ENCODE results near the gene CERS3. TPM values are rescaled to one million over a fixed set of nuclear protein-coding genes. Genes with fewer than 3 reads are reported as not detected.
A peak's percentile ranks its signal among the peaks of the same experiment; 100 is the strongest.

Gene CERS3
- total RNA-seq, 1 donor from 2014 or later: 0.09 TPM

- intact Hi-C loops (cut with micrococcal nuclease): no loop called here
- no peaks in the 10 kb centered on the region for H3K27me3 Mint-ChIP-seq (ENCODE audit: low read depth)
- DNase-seq (ENCODE audit: low spot score): no peak
- H3K4me3 Mint-ChIP-seq (ENCODE audit: low read depth): no peak overlapping the region
- H3K27ac Mint-ChIP-seq: no peak overlapping the region
- H3K36me3 Mint-ChIP-seq (ENCODE audit: low read depth): no peaks in the 10 kb centered on the region
- peaks cover 14% of the 10 kb centered on the region for H3K9me3 Mint-ChIP-seq
- no peaks in the 10 kb centered on the region for H3K4me1 Mint-ChIP-seq (ENCODE audit: low read depth)
Observed at GRCh38 chr15:100385300-100386050, 143.3 kb downstream of the CERS3 start.

DNA sequence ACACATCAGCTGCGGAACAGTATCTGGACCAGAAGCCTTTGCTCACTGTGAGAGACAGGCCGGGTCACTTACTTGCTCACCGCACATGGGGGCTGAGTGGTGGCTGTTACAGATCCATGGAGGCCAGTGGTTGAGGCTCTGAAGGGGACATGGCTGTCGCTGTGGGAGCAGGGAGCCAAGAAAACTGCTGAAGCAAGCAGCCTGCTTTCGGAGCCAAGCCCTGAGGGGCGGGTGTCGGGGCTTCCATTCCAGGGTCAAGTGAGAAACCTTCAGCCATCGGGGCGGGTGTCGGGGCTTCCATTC, 144.7 kb downstream of the CERS3 start:
- H3K36me3 Mint-ChIP-seq (ENCODE audit: low read depth): no peaks in the 10 kb centered on the region
- no peaks in the 10 kb centered on the region for H3K27me3 Mint-ChIP-seq (ENCODE audit: low read depth)
- H3K4me1 Mint-ChIP-seq (ENCODE audit: low read depth): no peaks in the 10 kb centered on the region
- H3K9me3 Mint-ChIP-seq: peaks cover 14% of the 10 kb centered on the region
- no peak for DNase-seq (ENCODE audit: low spot score)
- no peak overlapping the region for H3K27ac Mint-ChIP-seq
- no peak overlapping the region for H3K4me3 Mint-ChIP-seq (ENCODE audit: low read depth)
- intact Hi-C loops (cut with micrococcal nuclease): no loop called here

DNA sequence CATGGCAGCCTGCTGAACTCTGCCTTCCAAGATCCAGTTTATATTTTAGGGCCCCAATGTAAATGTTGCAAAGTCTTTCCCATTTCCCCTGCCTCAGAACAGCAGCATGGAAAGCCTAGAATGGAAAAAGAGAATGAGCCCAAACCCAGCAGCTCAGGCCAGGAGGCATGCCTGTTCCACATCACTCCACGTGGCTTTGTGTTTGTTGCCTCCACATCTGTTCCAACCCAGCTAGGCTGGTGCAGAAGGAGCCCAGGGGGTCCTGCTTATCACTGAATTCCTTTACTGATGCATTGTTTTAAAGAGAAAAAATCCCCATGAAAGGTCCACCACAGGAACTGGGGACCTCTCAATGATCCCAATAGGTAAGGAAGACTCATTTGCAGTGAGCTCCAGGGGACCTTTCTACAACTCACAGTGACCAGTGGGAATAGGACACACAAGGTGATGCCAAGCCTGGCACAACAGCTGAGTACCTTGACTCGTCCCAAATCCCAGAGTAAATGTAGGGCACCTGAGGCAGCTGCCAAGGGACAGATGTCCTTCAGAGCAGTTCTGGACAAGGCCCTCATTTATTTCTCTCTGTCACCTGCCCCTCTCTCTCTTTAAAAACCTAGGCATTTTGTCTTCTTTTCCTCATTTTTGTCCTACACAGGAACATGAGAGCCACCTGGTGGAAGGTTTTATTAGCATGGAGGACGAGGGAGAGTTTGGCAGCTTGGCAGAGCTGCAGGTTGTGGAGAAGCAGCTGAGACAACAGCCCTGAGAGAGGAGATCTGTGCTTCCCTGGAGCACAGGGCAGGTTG, 145.2 kb downstream of the CERS3 start:
- Mint-ChIP-seq H3K9me3 (peaks cover 14% of the 10 kb centered on the region), H3K36me3 (ENCODE audit: low read depth) (no peaks in the 10 kb centered on the region), H3K4me3 (ENCODE audit: low read depth) (no peak overlapping the region), H3K27ac (no peak overlapping the region), H3K4me1 (ENCODE audit: low read depth) (no peaks in the 10 kb centered on the region), H3K27me3 (ENCODE audit: low read depth) (no peaks in the 10 kb centered on the region)
- no peak for DNase-seq (ENCODE audit: low spot score)
- intact Hi-C loops (cut with micrococcal nuclease): no loop called here

- Mint-ChIP-seq H3K4me3 (ENCODE audit: low read depth) (no peak overlapping the region), H3K4me1 (ENCODE audit: low read depth) (no peaks in the 10 kb centered on the region), H3K27ac (no peak overlapping the region), H3K36me3 (ENCODE audit: low read depth) (peaks cover 3% of the 10 kb centered on the region), H3K9me3 (peaks cover 8% of the 10 kb centered on the region), H3K27me3 (ENCODE audit: low read depth) (peaks cover 33% of the 10 kb centered on the region)
- intact Hi-C loops (cut with micrococcal nuclease): no loop called here
- no peak for DNase-seq (ENCODE audit: low spot score)
Observed at GRCh38 chr15:100373942-100374341, 154.8 kb downstream of the CERS3 start.

- no peak overlapping the region for H3K27ac Mint-ChIP-seq
- peaks cover 8% of the 10 kb centered on the region for H3K9me3 Mint-ChIP-seq
- peaks cover 3% of the 10 kb centered on the region for H3K36me3 Mint-ChIP-seq (ENCODE audit: low read depth)
- peaks cover 33% of the 10 kb centered on the region for H3K27me3 Mint-ChIP-seq (ENCODE audit: low read depth)
- no peak for DNase-seq (ENCODE audit: low spot score)
- H3K4me1 Mint-ChIP-seq (ENCODE audit: low read depth): no peaks in the 10 kb centered on the region
- intact Hi-C loops (cut with micrococcal nuclease): no loop called here
- no peak overlapping the region for H3K4me3 Mint-ChIP-seq (ENCODE audit: low read depth)
Observed at GRCh38 chr15:100373120-100373896, 155.4 kb downstream of the CERS3 start.

DNA sequence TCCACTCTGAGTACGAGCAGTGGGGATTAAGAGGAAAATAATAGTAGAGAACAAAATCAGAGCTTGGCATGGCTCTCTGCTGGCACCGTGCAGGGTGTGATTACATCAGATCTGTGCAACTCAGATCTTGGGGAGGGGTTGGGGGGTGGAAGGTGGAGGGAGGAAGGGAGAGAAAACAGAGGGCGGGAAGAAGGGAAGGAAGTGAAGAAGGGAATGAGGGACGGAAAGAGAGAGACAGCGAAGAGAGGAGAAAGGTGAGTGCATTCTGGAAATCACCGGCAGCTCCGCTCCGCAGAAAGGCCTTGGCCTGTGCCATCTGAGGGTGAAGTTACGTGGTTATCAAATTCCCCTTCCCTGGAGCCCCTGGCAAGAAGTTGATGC, 156.0 kb downstream of the CERS3 start:
- no peak overlapping the region for H3K4me3 Mint-ChIP-seq (ENCODE audit: low read depth)
- peaks cover 8% of the 10 kb centered on the region for H3K9me3 Mint-ChIP-seq

DNA sequence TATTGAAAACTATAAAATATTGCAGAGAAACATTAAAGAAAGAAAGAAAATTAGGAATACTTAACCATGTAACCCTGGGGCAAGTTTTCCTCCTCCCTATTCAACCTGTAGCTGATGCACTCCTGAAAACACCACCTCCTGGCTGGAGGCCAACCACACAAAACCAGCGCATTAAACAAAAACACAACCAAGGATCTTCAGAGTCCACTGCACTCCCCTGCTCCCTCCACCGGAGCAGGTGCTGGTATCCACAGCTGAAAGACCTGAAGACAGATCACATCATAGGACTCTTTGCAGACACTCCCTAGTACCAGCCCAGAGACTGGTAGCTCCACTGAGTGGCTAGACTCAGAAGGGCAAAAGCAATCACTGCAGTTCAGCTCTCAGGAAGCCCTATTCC, 173.4 kb downstream of the CERS3 start:
- H3K27ac Mint-ChIP-seq: no peak overlapping the region
- intact Hi-C loops (cut with micrococcal nuclease): no loop called here
- peaks cover 4% of the 10 kb centered on the region for H3K4me1 Mint-ChIP-seq (ENCODE audit: low read depth)
- no peak for DNase-seq (ENCODE audit: low spot score)
- H3K4me3 Mint-ChIP-seq (ENCODE audit: low read depth): no peak overlapping the region
- H3K36me3 Mint-ChIP-seq (ENCODE audit: low read depth): no peaks in the 10 kb centered on the region
- H3K27me3 Mint-ChIP-seq (ENCODE audit: low read depth): peaks cover 21% of the 10 kb centered on the region
- no peaks in the 10 kb centered on the region for H3K9me3 Mint-ChIP-seq

More for the DNA sequence above, 156.0 kb downstream of the CERS3 start:
- intact Hi-C loops (cut with micrococcal nuclease): no loop called here
- H3K4me1 Mint-ChIP-seq (ENCODE audit: low read depth): no peaks in the 10 kb centered on the region
- no peak overlapping the region for H3K27ac Mint-ChIP-seq
- peaks cover 3% of the 10 kb centered on the region for H3K36me3 Mint-ChIP-seq (ENCODE audit: low read depth)
- peaks cover 33% of the 10 kb centered on the region for H3K27me3 Mint-ChIP-seq (ENCODE audit: low read depth)
- DNase-seq (ENCODE audit: low spot score): no peak

DNA sequence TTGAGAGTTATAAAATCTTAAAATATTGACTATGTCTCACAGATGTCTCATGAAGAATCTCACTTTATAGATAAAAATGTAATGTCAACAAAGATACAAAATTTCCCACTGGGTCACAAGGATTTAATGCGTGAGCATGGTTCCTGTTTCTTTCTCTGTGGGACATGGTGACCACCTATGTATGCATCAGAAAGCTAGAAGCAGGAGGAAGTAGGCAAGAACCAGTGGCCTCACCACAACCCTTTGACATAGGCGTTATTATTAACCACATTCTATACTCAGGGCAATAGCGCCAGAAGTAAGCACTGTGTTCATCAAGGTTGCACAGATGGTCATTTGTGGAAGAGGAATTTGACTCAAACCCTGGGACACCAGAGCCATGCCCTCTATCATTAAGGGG, 175.3 kb downstream of the CERS3 start:
- Mint-ChIP-seq H3K27me3 (ENCODE audit: low read depth) (peaks cover 17% of the 10 kb centered on the region), H3K36me3 (ENCODE audit: low read depth) (no peaks in the 10 kb centered on the region), H3K9me3 (no peaks in the 10 kb centered on the region), H3K4me1 (ENCODE audit: low read depth) (peaks cover 4% of the 10 kb centered on the region), H3K27ac (no peak overlapping the region), H3K4me3 (ENCODE audit: low read depth) (no peak overlapping the region)
- intact Hi-C loops (cut with micrococcal nuclease): loop anchor here (5.0 kb wide), 1 partner anchor 219 kb away; no protein-coding TSS in a partner anchor
- DNase-seq (ENCODE audit: low spot score): no peak

DNA sequence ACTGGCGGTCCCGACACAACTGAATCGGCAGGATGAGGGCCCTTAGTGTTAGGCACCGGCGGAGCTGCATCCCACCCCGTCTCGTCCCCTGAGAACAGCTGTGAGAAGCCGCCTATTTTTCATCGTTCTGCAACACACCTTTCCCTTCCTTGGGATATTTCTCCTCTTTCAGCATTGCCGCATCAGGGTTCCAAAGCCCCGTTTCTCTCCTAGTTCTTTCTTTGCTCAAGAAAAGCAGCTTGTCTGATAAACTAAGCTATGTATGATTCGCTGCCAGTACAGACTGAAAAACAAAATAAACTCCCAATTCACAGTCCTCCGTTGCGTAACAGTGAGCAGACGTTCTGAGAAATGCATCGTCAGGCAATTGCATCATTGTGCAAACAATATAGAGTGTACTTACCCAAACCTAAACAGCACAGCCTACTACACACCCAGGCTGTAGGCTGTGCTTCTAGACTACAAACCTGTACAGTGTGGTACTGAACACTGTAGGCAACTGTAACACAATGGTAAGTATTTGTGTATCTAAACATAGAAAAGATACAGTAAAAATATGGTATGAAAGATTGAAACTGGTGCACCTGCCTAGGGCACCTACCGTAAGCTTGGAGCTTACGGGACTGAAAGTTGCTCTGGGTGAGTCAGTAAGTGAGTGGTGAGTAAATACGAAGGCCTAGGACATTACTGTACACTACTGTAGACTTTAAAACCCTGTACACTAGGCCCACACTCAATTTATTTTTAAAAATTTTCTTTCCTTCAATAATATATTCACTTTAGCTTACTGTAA, 178.1 kb downstream of the CERS3 start:
- DNase-seq (ENCODE audit: low spot score): no peak
- H3K9me3 Mint-ChIP-seq: no peaks in the 10 kb centered on the region

More for the DNA sequence above, 178.1 kb downstream of the CERS3 start:
- H3K4me3 Mint-ChIP-seq (ENCODE audit: low read depth): peak overlapping the region; percentile 86
- no peak overlapping the region for H3K27ac Mint-ChIP-seq
- intact Hi-C loops (cut with micrococcal nuclease): loop anchor here (1.0 to 5.0 kb wide), 3 partner anchors 8 to 246 kb away; no protein-coding TSS in a partner anchor
- no peaks in the 10 kb centered on the region for H3K36me3 Mint-ChIP-seq (ENCODE audit: low read depth)
- peaks cover 4% of the 10 kb centered on the region for H3K4me1 Mint-ChIP-seq (ENCODE audit: low read depth)
- H3K27me3 Mint-ChIP-seq (ENCODE audit: low read depth): peaks cover 19% of the 10 kb centered on the region

Other genes with a start within 250 kb of the CERS3 start
- gene ADAMTS17, start 187.0 kb downstream of the CERS3 start, total RNA-seq: 0.28 and 1.1 TPM in 2 replicates
- gene LINS1, start 73.2 kb upstream of the CERS3 start, total RNA-seq: 39.2 and 46.8 TPM in 2 replicates
- gene ASB7, start 73.6 kb upstream of the CERS3 start, total RNA-seq: 18.0 and 19.9 TPM in 2 replicates